Testis (tissue), 2 donors: Measurements from ENCODE around the gene LGALS9C.
"Not testable (repeated sequence)": the region's sequence is repeated elsewhere in the genome, so short reads cannot be mapped to it uniquely, and the experiment has no call there.

Experiments used
- POLR2A ChIP-seq: fragments of 450-650 bp; IDR thresholded peaks from one replicate; pipeline ENCODE4 v1.6.1; 2017; ENCODE audit warnings: antibody characterized with exemption, mild to moderate bottlenecking, moderate library complexity
- TF ChIP-seq, protein P1 (sequence below), 3 experiments: fragments of 450-650 bp in 2 of 3; fragments of 200-600 bp in 1 of 3; sonication (generic) in 1 of 3; IDR thresholded peaks; one replicate each; pipeline ENCODE4 v1.5.1; 2016 to 2019; ENCODE audit warnings: antibody characterized with exemption in 3 of 3, mild to moderate bottlenecking in 2 of 3, moderate library complexity in 1 of 3

DNA sequence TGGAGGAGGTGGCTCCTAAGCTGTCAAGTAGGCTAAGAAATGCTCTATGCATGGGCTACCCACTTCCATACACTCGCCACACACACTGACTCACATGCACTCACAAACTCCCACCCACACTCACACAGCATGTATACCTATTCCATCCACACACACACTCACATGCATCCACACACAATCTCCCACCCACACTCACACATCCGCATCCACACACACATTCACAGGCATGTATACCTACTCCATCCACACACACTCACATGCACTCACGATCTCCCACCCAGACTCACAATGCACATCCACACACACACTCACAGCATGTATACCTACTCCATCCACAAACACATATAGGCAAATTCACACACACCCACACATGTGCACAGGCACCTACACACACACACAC lies 32.1 kb downstream of the LGALS9C start:
- TF ChIP-seq, protein P1, sequence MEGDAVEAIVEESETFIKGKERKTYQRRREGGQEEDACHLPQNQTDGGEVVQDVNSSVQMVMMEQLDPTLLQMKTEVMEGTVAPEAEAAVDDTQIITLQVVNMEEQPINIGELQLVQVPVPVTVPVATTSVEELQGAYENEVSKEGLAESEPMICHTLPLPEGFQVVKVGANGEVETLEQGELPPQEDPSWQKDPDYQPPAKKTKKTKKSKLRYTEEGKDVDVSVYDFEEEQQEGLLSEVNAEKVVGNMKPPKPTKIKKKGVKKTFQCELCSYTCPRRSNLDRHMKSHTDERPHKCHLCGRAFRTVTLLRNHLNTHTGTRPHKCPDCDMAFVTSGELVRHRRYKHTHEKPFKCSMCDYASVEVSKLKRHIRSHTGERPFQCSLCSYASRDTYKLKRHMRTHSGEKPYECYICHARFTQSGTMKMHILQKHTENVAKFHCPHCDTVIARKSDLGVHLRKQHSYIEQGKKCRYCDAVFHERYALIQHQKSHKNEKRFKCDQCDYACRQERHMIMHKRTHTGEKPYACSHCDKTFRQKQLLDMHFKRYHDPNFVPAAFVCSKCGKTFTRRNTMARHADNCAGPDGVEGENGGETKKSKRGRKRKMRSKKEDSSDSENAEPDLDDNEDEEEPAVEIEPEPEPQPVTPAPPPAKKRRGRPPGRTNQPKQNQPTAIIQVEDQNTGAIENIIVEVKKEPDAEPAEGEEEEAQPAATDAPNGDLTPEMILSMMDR (IDR thresholded peaks at IDR 0.05) = not testable (repeated sequence)
- TF ChIP-seq POLR2A = not testable (repeated sequence)
